ENCODE measurements around the gene MYPOP.

GRCh38 chr19:45848922-45849321 lies 53.5 kb downstream of the MYPOP start:
- TF ChIP-seq REST (IDR thresholded peaks at IDR 0.05; ENCODE audit: insufficient read depth in 1 of 2, low read depth in 2 of 2, low read length in 1 of 2) (no peak), CTCF (IDR thresholded peaks at IDR 0.05) (no peak)

Data from Panc1 (cell line).